ENCODE measurements around the gene KIF26B. TPM values are rescaled to one million over a fixed set of nuclear protein-coding genes. Genes with fewer than 3 reads are reported as not detected.

KIF26B gene
- total RNA-seq, 1 donor from 2014 or later, result 0.49 TPM

- intact Hi-C loops (cut with DNase I), result no loop called here
- TF ChIP-seq, protein P1, sequence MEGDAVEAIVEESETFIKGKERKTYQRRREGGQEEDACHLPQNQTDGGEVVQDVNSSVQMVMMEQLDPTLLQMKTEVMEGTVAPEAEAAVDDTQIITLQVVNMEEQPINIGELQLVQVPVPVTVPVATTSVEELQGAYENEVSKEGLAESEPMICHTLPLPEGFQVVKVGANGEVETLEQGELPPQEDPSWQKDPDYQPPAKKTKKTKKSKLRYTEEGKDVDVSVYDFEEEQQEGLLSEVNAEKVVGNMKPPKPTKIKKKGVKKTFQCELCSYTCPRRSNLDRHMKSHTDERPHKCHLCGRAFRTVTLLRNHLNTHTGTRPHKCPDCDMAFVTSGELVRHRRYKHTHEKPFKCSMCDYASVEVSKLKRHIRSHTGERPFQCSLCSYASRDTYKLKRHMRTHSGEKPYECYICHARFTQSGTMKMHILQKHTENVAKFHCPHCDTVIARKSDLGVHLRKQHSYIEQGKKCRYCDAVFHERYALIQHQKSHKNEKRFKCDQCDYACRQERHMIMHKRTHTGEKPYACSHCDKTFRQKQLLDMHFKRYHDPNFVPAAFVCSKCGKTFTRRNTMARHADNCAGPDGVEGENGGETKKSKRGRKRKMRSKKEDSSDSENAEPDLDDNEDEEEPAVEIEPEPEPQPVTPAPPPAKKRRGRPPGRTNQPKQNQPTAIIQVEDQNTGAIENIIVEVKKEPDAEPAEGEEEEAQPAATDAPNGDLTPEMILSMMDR (IDR thresholded peaks at IDR 0.05), result no peak
- TF ChIP-seq POLR2A (IDR thresholded peaks at IDR 0.05) (no peak), POLR2AphosphoS5 (IDR thresholded peaks at IDR 0.05; ENCODE audit: insufficient read depth in 1 of 2, low read depth in 1 of 2) (no peak)
These were observed 28.6 kb downstream of the KIF26B start for GRCh38 chr1:245183429-245183828.

GRCh38 chr1:245184779-245185178 is 30.0 kb downstream of the KIF26B start:
- no peak overlapping the region for H3K4me3 ChIP-seq
- no peak for DNase-seq (ENCODE audit: extremely low spot score in 2 of 2)
- TF ChIP-seq POLR2A (IDR thresholded peaks at IDR 0.05) (no peak), POLR2AphosphoS5 (IDR thresholded peaks at IDR 0.05; ENCODE audit: insufficient read depth in 1 of 2, low read depth in 1 of 2) (no peak)
- TF ChIP-seq, protein P1 (IDR thresholded peaks at IDR 0.05), result no peak
- H3K27me3 ChIP-seq, result no peaks in the 10 kb centered on the region
- H3K36me3 ChIP-seq, result no peaks in the 10 kb centered on the region
- intact Hi-C loops (cut with DNase I), result no loop called here
- H3K9me3 ChIP-seq, result no peaks in the 10 kb centered on the region
- no peaks in the 10 kb centered on the region for H3K4me1 ChIP-seq
- H3K27ac ChIP-seq, result no peak overlapping the region

More at GRCh38 chr1:245183429-245183828, 28.6 kb downstream of the KIF26B start:
- H3K4me1 ChIP-seq, result no peaks in the 10 kb centered on the region
- no peak overlapping the region for H3K4me3 ChIP-seq
- H3K9me3 ChIP-seq, result no peaks in the 10 kb centered on the region
- no peaks in the 10 kb centered on the region for H3K27me3 ChIP-seq
- DNase-seq (ENCODE audit: extremely low spot score in 2 of 2), result no peak
- no peak overlapping the region for H3K27ac ChIP-seq
- H3K36me3 ChIP-seq, result no peaks in the 10 kb centered on the region

- Histone ChIP-seq H3K9me3 (no peaks in the 10 kb centered on the region), H3K4me1 (no peaks in the 10 kb centered on the region), H3K27ac (no peak overlapping the region), H3K27me3 (no peaks in the 10 kb centered on the region), H3K4me3 (no peak overlapping the region), H3K36me3 (no peaks in the 10 kb centered on the region)
- intact Hi-C loops (cut with DNase I), result no loop called here
- DNase-seq (ENCODE audit: extremely low spot score in 2 of 2), result no peak
- TF ChIP-seq POLR2A (IDR thresholded peaks at IDR 0.05) (no peak), POLR2AphosphoS5 (IDR thresholded peaks at IDR 0.05; ENCODE audit: insufficient read depth in 1 of 2, low read depth in 1 of 2) (no peak)
- TF ChIP-seq, protein P1 (IDR thresholded peaks at IDR 0.05), result no peak
These were observed 33.6 kb downstream of the KIF26B start for GRCh38 chr1:245188403-245188802.

DNA sequence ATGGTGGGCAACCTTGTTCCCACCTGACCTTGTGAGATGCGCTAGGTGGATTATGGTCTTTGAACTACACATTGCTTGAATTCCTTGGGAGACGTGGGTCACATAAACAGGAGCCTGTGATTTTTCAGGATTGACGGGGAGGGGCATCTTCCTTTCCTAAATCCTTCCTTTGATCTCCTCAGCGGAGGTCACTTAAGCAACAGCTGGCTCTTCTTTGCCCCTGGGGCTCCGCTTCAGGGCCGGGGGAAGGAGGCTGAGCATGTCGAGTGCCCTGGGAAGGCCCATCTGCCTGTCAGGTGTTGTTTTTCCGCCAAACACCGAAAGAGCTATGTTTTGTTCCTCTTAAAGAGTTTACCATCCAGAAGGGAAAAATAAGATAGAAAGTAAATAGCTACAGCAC is 40.6 kb downstream of the KIF26B start:
- Histone ChIP-seq H3K4me1 (no peaks in the 10 kb centered on the region), H3K27ac (no peak overlapping the region), H3K36me3 (no peaks in the 10 kb centered on the region), H3K27me3 (no peaks in the 10 kb centered on the region), H3K9me3 (no peaks in the 10 kb centered on the region), H3K4me3 (no peak overlapping the region)
- no peak for DNase-seq (ENCODE audit: extremely low spot score in 2 of 2)
- intact Hi-C loops (cut with DNase I), result no loop called here
- TF ChIP-seq, protein P1 (IDR thresholded peaks at IDR 0.05), result no peak
- TF ChIP-seq POLR2AphosphoS5 (IDR thresholded peaks at IDR 0.05; ENCODE audit: insufficient read depth in 1 of 2, low read depth in 1 of 2), result no peak
- no peak for TF ChIP-seq POLR2A (IDR thresholded peaks at IDR 0.05)

- H3K27ac ChIP-seq, result no peak overlapping the region
- intact Hi-C loops (cut with DNase I), result no loop called here
- TF ChIP-seq, protein P1 (IDR thresholded peaks at IDR 0.05), result no peak
- TF ChIP-seq POLR2AphosphoS5 (IDR thresholded peaks at IDR 0.05; ENCODE audit: insufficient read depth in 1 of 2, low read depth in 1 of 2), result no peak
- TF ChIP-seq POLR2A (IDR thresholded peaks at IDR 0.05), result no peak
These were observed 42.3 kb downstream of the KIF26B start for GRCh38 chr1:245197121-245197520.

More at GRCh38 chr1:245197121-245197520, 42.3 kb downstream of the KIF26B start:
- DNase-seq (ENCODE audit: extremely low spot score in 2 of 2), result no peak
- Histone ChIP-seq H3K27me3 (no peaks in the 10 kb centered on the region), H3K9me3 (no peaks in the 10 kb centered on the region), H3K36me3 (no peaks in the 10 kb centered on the region), H3K4me1 (no peaks in the 10 kb centered on the region), H3K4me3 (no peak overlapping the region)
